ENCODE measurements around the gene CLEC9A.

DNA sequence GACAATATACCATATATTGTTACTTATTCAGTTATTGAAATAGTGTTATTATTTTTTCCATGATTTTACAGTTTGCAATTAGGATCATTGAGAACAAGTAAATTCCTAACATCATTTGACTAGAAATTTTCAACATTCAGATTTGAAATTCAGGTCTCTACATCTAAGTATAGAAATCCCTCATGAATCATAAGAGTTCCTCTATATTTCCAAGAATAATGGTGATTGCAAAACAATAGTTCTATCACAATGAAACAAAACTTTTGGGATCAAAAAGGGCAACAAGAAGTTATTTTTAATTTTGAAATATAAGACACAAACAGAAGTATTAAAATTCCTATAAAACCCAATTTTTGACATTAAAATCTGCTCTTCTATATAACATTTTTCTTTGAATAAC, 57.5 kb downstream of the CLEC9A start:
- TF ChIP-seq DPF2 (IDR thresholded peaks at IDR 0.05): no peak
- TF ChIP-seq CHD1 (IDR thresholded peaks at IDR 0.05; ENCODE audit: low read depth, low read length): no peak

Measured in GM12878 (cell line).